Transverse colon (tissue), 4 donors: ENCODE measurements around the gene PGRMC2. TPM values are rescaled to one million over a fixed set of nuclear protein-coding genes. Genes with fewer than 3 reads are reported as not detected.

Source experiments
- DNase-seq: peaks from one replicate; pipeline ENCODE4 v3.0.0-alpha.2; 2019
- H3K27ac ChIP-seq, 4 donors: fragments of 200-600 bp; sonication (generic); 2 replicates each; pipeline ENCODE4 v1.5.1; 2016 to 2018; ENCODE audit warnings: inconsistent platforms in 4 of 4
- H3K27me3 ChIP-seq: fragments of 200-600 bp; sonication (generic); 2 replicates; pipeline ENCODE4 v1.5.1; 2017; ENCODE audit warnings: inconsistent platforms
- H3K36me3 ChIP-seq, 4 donors: fragments of 200-600 bp; sonication (generic); 2 replicates each; pipeline ENCODE4 v1.5.1; 2017 to 2019; ENCODE audit warnings: inconsistent platforms in 4 of 4
- H3K4me1 ChIP-seq, 4 donors: fragments of 200-600 bp; sonication (generic); 2 replicates each; pipeline ENCODE4 v1.5.1; 2017 to 2020; ENCODE audit warnings: inconsistent platforms in 4 of 4
- H3K4me3 ChIP-seq, 4 donors: fragments of 200-600 bp; sonication (generic); 1 replicate in 1 of 4; 2 replicates in 3 of 4; pipeline versions ENCODE4 v1.5.1 to v1.6.1; 2017 to 2019; ENCODE audit warnings: inconsistent platforms in 4 of 4
- H3K9me3 ChIP-seq, 2 donors: fragments of 200-600 bp; sonication (generic); 2 replicates each; pipeline ENCODE4 v1.5.1; 2017 to 2019; ENCODE audit warnings: inconsistent platforms in 2 of 2
- EP300 ChIP-seq: sonication (generic); formaldehyde crosslinking; IDR thresholded peaks from one replicate; pipeline ENCODE4 v1.6.1; 2017; ENCODE audit warnings: antibody characterized with exemption, low read depth
- POLR2A ChIP-seq: fragments of 450-650 bp; IDR thresholded peaks from one replicate; pipeline ENCODE4 v1.6.1; 2016; ENCODE audit warnings: antibody characterized with exemption, mild to moderate bottlenecking, moderate library complexity
- POLR2AphosphoS5 ChIP-seq, 3 donors: sonication (generic); formaldehyde crosslinking; IDR thresholded peaks; one replicate each; pipeline ENCODE4 v1.6.1; 2016; ENCODE audit warnings: antibody characterized with exemption in 3 of 3
- WGBS, 2 donors: methylation state at CpG; one replicate each; pipeline ENCODE4 v1.1.5; 2018; ENCODE audit warnings: low coverage in 1 of 2; 5-methylcytosine and 5-hydroxymethylcytosine counted together
- in situ Hi-C, 4 donors: fragments of 200-750 bp; cut with MboI; loops; one replicate each; pipeline versions ENCODE4 v1.15.0 to v1.15.1; 2017; ENCODE audit warnings: low sequenced_read_pairs in 3 of 4, low pct_ligation_motif_present in 1 of 4, low pct_unique_long_range_greater_than_20kb in 1 of 4
- intact Hi-C: fragments of 100-400 bp; cut with DNase I; formaldehyde crosslinking; loops from one replicate; pipeline ENCODE4 v1.15.1; 2023; ENCODE audit warnings: low total_unique reads
- total RNA-seq, 4 donors: library from RNA; depleted of rRNA; stranded (reverse); fragments of >200 nt; gene quantifications; one replicate each; pipeline ENCODE4 v1.1.0, GENCODE V29; 2016
- TF ChIP-seq, protein P1 (sequence below), 5 experiments: fragments of 200-600 bp in 3 of 5; fragments of 450-650 bp in 2 of 5; sonication (generic) in 3 of 5; IDR thresholded peaks; 1 replicate in 2 of 5; 2 replicates in 3 of 5; pipeline ENCODE4 v1.5.1; 2016 to 2017; ENCODE audit warnings: antibody characterized with exemption in 5 of 5, inconsistent platforms in 3 of 5, mild to moderate bottlenecking in 2 of 5, moderate library complexity in 1 of 5

The PGRMC2 gene
- total RNA-seq, 4 donors from 2014 or later: 19.9 to 49.1 (median 31.4) TPM

DNA sequence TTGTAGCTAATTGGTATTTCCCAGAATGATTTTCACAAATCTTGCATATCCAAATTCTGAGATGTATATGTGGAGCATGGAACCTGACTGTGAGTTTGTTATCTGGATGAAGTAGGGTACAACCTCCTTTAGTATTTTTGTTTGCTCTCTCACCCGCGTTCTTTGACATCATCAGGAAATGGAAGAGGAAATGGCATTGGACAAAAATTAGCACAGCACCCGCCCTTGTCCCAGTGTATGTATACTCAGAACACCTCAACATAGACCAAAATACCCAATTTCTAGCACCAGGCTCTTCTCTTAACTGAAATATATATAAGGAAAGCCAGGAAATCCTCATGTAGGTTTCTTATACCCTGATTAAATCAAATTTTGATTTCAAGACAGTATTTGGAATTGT, 6.9 kb upstream of the PGRMC2 start:
- in situ Hi-C loops (loop anchor here in 2 of 4 donors (25.0 kb wide), 2 partner anchors 268 to 518 kb away; partner anchors contain the start of gene JADE1 (in 1 of the 2)), intact Hi-C loops (no loop called here)
- 44 to 72% methylated on average over 3 of the region's 3 CpGs for WGBS, 2 donors
- DNase-seq: no peak
- Histone ChIP-seq H3K9me3 (no peaks in the 10 kb centered on the region), H3K27ac (no peak overlapping the region), H3K36me3 (no peaks in the 10 kb centered on the region), H3K4me1 (peaks cover 0 to 15% (median 5%) of the 10 kb centered on the region in 4 donors), H3K27me3 (no peaks in the 10 kb centered on the region), H3K4me3 (no peak overlapping the region)
- TF ChIP-seq POLR2A: no peak
- no peak for TF ChIP-seq POLR2AphosphoS5 (IDR thresholded peaks at IDR 0.05)
- no peak for TF ChIP-seq EP300
- TF ChIP-seq, protein P1, sequence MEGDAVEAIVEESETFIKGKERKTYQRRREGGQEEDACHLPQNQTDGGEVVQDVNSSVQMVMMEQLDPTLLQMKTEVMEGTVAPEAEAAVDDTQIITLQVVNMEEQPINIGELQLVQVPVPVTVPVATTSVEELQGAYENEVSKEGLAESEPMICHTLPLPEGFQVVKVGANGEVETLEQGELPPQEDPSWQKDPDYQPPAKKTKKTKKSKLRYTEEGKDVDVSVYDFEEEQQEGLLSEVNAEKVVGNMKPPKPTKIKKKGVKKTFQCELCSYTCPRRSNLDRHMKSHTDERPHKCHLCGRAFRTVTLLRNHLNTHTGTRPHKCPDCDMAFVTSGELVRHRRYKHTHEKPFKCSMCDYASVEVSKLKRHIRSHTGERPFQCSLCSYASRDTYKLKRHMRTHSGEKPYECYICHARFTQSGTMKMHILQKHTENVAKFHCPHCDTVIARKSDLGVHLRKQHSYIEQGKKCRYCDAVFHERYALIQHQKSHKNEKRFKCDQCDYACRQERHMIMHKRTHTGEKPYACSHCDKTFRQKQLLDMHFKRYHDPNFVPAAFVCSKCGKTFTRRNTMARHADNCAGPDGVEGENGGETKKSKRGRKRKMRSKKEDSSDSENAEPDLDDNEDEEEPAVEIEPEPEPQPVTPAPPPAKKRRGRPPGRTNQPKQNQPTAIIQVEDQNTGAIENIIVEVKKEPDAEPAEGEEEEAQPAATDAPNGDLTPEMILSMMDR (IDR thresholded peaks at IDR 0.05): no peak

DNA sequence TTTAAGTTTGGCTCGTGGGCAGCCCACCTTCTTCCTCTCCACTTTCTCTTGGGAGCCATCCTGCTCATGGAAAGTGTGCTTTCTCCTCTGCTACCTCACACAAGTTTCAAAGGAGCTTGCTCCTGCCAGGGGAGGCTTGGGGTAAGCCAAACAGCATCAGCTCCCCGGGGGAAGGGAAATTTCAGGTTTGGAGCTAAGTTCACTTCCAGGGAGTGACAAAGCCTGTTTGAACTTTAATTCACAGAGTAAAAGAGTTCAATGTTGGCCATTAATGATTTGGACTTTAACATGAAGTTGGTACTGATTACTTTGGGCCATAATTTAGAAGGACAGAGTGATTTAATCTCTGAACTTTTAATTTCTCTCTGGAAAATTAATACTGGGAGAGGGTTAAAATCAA, 4.7 kb upstream of the PGRMC2 start:
- H3K4me3 ChIP-seq: no peak overlapping the region
- in situ Hi-C loops: loop anchor here in 2 of 4 donors (25.0 kb wide), 2 partner anchors 270 to 520 kb away; partner anchors contain the start of gene JADE1 (in 1 of the 2)
- TF ChIP-seq POLR2AphosphoS5 (IDR thresholded peaks at IDR 0.05) (no peak), POLR2A (no peak), EP300 (no peak)
- TF ChIP-seq, protein P1 (IDR thresholded peaks at IDR 0.05): no peak
- no peaks in the 10 kb centered on the region for H3K36me3 ChIP-seq
- peaks cover 0 to 9% (median 3%) of the 10 kb centered on the region in 4 donors for H3K4me1 ChIP-seq
- DNase-seq: no peak
- H3K27ac ChIP-seq: no peak overlapping the region
- no peaks in the 10 kb centered on the region for H3K9me3 ChIP-seq
- no peaks in the 10 kb centered on the region for H3K27me3 ChIP-seq
- 96% methylated on average over 2 of the region's 2 CpGs; no CpG with 5 or more reads in 1 of the 2 donors for WGBS, 2 donors
- intact Hi-C loops: no loop called here

DNA sequence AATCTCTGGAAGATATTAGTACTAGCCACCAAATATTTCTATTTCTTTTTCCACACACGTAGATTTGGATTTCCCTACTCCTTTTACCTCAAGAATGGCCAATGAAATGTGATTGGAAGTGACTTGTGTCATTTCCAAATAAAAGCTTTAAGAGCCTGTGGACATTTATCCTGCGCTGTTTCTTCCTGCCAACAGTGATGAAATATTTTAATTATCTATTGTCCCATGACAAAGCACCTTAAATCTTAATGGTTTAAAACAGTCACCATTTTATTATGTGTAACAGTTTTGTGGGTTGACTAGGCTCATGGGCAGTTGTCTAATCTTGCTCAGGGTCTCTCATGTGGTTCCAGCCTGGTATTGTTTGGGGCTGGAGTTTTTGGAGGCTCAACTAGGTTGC, 3.5 kb upstream of the PGRMC2 start:
- no peaks in the 10 kb centered on the region for H3K9me3 ChIP-seq
- H3K27ac ChIP-seq: no peak overlapping the region
- 88 to 94% methylated on average over 2 of the region's 2 CpGs for WGBS, 2 donors
- H3K4me1 ChIP-seq: peaks cover 0 to 11% (median 5%) of the 10 kb centered on the region in 4 donors
- intact Hi-C loops: no loop called here
- DNase-seq: no peak
- H3K36me3 ChIP-seq: no peaks in the 10 kb centered on the region
- in situ Hi-C loops: loop anchor here in 2 of 4 donors (25.0 kb wide), 2 partner anchors 271 to 521 kb away; partner anchors contain the start of gene JADE1 (in 1 of the 2)
- TF ChIP-seq, protein P1 (IDR thresholded peaks at IDR 0.05): no peak
- no peak for TF ChIP-seq EP300
- no peak for TF ChIP-seq POLR2A
- TF ChIP-seq POLR2AphosphoS5 (IDR thresholded peaks at IDR 0.05): no peak
- no peaks in the 10 kb centered on the region for H3K27me3 ChIP-seq
- H3K4me3 ChIP-seq: no peak overlapping the region

DNA sequence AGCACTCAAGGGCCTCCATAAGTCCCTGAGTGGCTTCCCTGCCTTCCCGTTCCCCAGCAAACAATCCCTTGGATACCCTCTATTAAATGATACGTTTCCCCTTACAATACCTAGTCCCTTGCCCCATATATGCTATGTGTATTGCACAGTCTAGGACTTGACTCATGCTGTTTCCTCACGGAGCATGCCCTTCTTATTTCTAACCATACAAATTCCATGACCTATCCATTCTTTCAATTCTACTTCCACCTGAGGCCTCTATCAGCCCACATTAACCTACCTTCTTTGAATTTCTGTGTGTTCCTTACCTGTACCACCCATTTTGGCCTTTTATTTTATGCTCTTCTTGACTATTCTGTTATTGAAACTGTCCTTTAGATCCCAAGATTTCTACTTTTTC, 2.9 kb upstream of the PGRMC2 start:
- no peaks in the 10 kb centered on the region for H3K9me3 ChIP-seq
- WGBS, 2 donors: 97 to 100% methylated on average over 3 of the region's 3 CpGs
- TF ChIP-seq POLR2A: no peak
- no peak for TF ChIP-seq EP300
- TF ChIP-seq, protein P1 (IDR thresholded peaks at IDR 0.05): no peak
- no peak for TF ChIP-seq POLR2AphosphoS5 (IDR thresholded peaks at IDR 0.05)
- no peak for DNase-seq
- intact Hi-C loops: no loop called here
- no peak overlapping the region for H3K27ac ChIP-seq
- H3K36me3 ChIP-seq: no peaks in the 10 kb centered on the region
- no peak overlapping the region for H3K4me3 ChIP-seq
- peaks cover 0 to 17% (median 9%) of the 10 kb centered on the region in 4 donors for H3K4me1 ChIP-seq
- no peaks in the 10 kb centered on the region for H3K27me3 ChIP-seq
- in situ Hi-C loops: loop anchor here in 2 of 4 donors (25.0 kb wide), 2 partner anchors 272 to 522 kb away; partner anchors contain the start of gene JADE1 (in 1 of the 2)
